HG02885 (cell line): Measurements from ENCODE around the gene USHBP1.

Experiments
- ATAC-seq: cut with Tn5 transposase; IDR thresholded peaks from one replicate; pipeline ENCODE4 v1.9.1; 2021; ENCODE audit warnings: mild to moderate bottlenecking; ENCODE audit not compliant: unreplicated experiment, poor library complexity

Gene USHBP1

DNA sequence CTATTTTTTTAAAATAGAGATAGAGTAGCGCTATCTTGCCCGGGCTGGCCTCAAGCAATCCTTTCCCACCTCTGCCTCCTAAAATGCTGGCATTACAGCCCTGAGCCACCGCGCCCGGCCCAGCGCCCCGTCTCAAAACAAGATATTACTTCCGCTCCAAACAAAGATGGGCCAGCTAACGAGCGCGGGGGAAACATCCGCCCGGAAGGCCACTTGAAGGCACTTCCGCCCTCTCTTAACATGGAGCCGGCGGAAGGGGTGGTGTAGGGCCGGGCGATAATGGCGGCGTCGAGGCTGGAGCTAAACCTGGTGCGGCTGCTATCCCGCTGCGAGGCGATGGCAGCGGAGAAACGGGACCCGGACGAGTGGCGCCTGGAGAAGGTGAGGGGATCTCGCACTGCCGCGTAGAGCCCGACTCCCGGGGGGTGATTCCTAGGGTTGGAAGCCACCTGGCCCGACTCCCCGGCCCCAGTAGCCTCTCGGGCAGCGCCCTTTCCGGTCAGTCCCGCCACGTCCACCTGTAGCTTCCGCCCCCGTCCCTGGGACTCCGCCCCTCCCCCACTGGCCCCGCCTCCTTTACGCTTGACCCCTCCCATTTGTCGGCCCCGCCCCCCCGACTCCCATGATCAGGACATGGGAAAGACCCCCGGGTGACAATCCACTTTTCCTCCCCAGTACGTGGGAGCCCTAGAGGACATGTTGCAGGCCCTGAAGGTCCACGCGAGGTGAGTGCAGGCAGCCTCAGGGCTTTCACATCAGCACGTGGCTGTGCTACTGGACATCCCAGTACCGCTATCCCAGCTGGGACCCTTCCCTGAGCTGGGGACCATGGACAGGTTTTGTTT lies 49.2 kb downstream of the USHBP1 start, which contains the start of gene USE1:
Gene USE1, plus strand, starts transcription at position 231 of the 845 bp plus-strand sequence. Its CDS starts 49 bp downstream, at position 280.
- ATAC-seq = peak; percentile 84

DNA sequence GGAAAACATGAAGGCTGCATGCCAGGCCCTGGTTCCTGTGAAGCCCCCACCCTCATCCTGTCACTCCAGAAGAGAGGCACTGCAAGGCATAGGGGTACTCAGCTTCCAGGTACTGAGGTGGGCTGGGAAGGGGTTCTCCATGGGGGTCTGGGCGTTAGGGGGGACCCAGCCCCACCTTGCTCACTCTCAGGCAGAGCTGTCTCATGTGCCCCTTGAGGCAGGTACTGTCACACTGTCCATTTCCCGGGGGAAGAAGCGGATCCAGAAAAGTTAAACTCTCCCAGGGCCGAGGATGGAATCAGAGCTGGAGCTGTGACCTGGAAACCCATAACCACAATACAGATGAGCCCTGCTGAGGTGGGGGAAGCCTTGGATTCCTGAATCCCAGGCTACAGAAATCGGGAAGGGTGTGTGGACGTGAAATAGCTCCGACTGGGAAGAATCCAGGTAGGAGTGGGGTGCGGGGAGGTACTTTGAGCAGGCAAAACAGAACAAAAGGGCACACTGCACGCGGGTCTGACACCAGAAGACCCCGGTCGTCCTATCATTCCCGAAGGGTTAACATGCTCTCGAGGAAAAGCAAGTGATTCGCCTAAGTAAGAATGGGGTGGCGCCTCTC lies 49.9 kb downstream of the USHBP1 start:
- ATAC-seq = no peak

DNA sequence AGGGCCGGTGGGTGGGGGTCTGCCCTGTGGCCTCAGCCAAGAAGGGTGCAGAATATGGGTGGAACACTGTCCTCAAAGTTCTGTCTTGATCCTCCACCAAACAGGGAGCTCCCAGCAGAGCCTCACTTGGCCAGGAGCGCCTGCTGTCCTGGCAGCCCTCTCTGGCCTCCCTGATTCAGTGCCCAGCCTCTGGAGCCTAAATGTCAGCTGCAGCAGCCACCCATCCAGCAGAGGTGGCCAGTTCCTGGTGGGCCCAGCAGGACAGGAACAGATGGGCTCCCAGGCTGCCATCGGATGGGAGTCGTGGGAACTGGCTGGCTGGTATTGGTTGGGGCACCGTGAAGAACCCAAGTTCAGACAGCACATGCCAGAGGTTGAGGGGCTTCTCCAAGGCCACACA lies 51.2 kb downstream of the USHBP1 start:
- no peak for ATAC-seq

DNA sequence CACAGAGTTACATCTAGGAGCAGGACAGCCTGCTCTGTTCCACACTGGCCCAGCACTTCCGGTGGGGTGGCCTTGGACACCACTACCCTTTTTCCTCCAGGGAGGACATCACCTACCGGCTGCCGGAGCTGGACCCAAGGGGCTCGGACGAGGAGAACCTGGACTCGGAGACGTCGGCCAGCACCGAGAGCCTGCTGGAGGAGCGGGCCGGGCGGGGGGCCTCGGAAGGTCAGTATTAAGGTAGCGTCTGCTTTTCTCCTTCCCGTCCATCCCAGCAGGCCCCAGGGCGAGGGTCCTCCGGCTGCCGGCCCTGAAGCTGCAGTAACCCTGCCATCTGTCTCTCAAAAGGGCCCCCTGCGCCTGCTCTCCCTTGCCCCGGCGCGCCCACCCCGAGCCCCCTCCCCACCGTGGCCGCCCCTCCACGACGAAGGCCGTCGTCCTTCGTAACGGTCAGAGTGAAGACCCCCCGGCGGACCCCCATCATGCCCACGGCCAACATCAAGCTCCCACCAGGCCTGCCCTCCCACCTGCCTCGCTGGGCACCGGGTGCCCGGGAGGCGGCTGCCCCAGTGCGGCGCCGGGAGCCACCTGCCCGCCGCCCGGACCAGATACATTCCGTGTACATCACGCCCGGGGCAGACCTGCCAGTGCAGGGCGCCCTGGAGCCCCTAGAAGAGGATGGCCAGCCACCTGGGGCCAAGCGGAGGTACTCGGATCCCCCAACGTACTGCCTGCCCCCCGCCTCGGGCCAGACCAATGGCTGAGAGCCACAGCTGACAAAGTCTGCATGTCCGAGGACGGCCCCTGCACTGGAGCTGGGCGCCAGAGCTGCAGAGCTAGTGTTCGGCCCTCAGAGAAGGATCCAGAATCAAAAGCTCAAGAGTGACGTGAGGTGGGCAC lies 52.7 kb downstream of the USHBP1 start:
- no peak for ATAC-seq

DNA sequence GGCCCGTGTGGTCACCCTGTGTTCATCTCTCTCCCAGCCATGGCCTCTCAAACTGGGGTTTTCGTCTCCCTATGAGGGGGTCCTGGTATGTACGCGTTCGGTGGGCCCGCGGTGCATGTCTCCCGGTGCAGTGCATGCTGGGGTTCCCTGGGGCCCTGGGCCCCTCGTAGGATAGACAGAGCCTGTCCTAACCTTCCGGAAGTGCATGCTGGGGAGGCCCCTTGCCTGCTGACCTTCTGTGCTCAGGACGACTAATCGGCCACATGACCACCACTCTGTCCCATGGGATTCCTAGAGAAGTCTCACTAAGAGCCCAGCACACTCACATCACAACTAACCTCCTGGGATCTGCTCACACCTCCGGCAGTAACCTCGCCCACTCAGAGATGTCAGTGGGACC lies 54.2 kb downstream of the USHBP1 start:
- no peak for ATAC-seq

DNA sequence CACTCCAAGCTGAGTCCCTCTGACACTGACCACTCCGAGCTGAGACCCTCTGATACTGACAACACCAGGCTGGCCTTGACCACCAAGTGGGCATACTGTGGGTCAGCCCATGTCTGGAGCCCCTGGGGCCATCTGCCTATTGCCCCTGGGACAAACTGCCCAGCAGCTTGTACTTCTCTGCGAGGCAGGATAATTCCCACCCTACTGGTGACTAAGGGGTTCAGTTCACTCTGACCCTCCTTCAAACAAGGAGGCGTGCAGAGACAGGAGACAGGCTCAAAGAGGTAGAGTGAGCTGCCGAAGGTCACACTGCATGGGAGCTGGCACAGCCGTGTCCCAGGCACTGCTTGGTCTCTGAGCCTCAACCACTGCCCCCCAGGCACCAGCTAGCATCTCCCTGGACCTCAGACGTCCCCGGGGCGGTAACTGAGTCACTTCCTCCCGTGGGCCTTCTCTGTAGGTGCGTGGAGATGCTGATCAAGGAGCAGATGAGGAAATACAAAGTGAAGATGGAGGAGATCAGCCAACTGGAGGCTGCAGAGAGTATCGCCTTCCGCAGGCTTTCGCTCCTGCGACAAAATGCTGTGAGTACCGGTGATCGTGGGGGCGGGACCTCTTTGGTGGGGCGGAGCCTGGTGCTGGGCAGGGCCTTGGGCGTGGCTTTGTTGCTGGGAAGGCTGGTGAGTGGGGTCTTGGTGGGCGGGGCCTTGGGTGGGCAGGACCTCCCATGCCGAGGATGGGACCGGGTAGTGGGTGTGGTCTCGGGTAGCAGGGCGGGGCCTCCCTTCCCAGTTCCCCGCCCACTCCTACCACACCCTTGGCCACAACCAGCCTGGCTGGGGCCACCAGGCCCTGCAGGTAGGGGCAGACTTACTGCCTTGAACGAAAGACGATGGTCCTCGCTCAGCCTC lies 55.2 kb downstream of the USHBP1 start:
- ATAC-seq = no peak

DNA sequence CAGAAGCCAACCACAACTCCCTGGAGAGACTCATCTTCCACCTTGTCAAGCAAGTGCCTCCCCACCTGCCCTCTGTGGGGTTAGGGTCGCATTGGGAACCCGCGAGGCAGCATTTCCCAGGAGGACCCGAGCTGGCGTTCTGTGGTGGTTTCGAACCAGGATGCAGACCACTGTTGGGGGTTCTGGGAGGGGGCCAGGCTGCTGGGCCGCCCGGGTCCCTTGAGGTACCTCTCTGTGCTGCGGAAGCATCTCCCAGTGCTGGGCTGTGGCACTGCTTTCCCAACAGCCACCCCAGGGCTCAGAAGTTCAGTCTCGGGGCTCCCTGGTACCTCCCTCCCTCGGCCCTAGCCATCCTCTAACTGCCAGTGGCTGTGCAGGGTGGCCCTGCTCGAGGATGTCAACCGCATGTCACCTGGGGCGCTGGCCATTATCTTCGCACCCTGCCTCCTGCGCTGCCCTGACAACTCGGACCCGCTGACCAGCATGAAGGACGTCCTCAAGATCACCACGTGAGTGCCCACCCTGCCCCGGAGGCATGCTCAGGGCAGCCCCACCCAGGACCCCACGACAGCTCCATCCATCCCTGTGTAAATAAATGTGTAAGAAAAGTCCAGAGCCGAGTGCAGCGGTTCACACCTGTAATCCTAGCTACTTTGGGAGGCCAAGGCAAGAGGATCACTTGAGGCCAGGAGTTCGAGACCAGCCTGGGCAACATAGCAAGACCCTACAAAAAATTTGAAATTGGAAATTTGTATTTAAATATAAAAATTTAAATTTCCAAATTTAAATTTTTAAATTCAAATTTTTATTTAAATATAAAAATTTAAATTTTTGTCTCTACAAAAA lies 57.6 kb downstream of the USHBP1 start:
- no peak for ATAC-seq

DNA sequence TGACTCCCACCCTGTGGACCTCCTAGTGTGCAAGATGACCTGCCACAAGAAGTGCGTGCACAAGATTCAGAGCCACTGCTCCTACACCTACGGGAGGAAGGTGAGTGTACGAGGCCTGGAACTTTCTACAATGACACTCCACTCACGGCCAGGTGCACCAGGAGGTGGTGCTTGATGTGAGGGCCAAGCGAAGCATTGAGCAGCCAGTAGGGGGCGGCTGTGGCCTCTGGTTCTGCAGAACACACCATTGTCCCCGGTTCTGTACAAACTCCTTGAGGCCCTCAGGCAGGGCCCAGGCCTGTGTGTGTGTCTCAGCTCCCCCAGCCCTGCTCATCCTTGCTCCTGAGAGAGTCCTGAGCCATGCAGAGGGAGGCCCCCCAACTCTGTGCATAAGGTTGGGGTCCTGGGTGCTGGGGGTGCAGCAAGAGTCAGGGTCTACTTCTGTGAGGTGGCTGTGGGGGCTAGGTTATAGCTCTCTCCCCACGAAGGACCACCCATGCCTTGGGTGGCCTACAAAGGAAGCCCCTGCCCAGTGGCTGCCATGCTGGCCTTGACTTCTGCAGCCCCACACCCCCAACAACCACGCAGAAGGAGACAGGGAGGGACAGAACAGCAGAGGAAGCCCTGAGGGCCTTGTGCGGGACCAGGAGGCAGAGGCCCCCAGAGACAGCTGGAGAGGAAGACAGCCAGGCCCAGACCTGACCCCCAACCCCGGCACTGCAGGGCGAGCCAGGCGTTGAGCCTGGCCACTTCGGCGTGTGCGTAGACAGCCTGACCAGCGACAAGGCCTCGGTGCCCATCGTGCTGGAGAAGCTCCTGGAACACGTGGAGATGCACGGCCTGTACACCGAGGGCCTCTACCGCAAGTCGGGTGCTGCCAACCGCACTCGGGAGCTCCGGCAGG lies 59.1 kb downstream of the USHBP1 start:
- ATAC-seq = no peak

DNA sequence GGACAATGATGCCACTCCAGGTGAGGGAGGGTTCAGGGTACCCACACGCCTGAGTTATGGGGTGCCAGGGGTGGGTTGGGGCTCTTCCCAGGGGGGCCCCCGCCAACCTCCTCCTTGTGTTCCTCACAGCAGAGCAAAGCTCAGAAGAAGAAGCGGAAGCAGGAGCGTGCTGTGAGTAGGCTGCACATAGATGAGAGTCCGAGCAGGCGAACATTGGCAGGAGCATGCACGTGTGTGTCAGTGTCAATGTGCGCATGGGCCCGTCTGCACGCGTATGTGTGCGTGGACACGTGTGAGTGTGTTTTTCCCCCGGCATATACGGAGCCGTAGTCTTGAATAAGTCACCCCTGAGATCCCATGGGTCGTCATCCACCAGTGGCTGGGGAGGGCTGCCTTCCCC lies 61.8 kb downstream of the USHBP1 start:
- no peak for ATAC-seq

DNA sequence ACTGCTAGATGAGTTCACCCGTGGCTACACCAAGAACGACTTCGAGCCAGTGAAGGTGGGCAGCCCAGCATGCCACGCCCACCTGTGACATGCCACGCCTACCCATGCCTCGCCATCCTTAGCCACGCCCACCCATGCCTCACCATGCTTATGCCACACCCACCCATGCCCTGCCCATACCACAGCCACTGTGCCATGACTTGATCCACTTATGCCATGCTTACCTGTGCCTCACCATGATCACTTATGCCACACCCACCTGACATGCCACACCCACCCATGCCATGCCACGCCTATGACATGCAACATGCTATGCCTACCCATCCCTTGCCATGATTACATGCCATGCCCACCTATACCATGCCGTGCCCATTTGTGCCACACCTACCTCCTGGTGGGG lies 62.3 kb downstream of the USHBP1 start:
- ATAC-seq = no peak

DNA sequence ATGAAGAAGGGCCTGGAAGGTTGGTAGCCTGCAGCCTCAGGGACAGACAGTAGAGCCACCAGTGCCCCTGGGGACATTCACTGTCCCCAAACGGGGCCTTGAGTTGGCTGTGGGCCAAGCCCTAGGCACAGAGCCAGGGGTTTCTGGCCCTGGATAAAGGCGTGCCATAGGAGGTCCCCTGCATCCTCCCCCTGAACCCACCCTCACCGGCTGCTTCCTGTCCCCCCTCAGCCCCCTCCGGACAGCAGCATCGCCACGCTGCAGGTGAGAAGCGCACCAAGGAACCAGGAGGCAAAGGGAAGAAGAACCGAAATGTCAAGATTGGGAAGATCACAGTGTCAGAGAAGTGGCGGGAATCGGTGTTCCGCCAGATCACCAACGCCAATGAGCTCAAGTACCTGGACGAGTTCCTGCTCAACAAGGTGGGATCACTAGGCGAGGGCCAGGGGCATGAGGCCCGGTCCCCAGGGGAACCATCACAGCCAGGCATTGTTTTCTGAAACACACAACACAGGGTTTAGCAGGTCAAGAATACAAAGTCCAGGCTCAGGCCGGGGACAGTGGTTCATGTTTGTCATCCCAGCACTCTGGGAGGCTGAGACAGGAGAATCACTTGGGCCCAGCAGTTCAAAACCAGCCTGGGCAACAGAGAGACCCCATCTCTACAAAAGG lies 64.0 kb downstream of the USHBP1 start:
- ATAC-seq = no peak
